MM.1S (cell line): ENCODE measurements around the gene PPP1R8.

Source experiments
- DNase-seq: peaks from one replicate; pipeline ENCODE4 v3.0.0-alpha.2; 2015
- H2AFZ ChIP-seq: fragments of 300-600 bp; sonication (generic); 2 replicates; pipeline ENCODE4 v1.6.0; 2016; ENCODE audit warnings: antibody characterized with exemption, low read length
- H3F3A ChIP-seq: fragments of 300-600 bp; sonication (generic); 2 replicates; pipeline ENCODE4 v1.6.1; 2016; ENCODE audit warnings: mild to moderate bottlenecking, antibody characterized with exemption, low read length, moderate library complexity, mixed read lengths; ENCODE audit not compliant: insufficient read depth
- H3K27ac ChIP-seq: fragments of 300-600 bp; sonication (generic); 2 replicates; pipeline ENCODE4 v1.5.1; 2016; ENCODE audit warnings: mild to moderate bottlenecking, low read length
- H3K27me3 ChIP-seq: fragments of 300-600 bp; sonication (generic); replicated peaks from 2 replicates; pipeline ENCODE4 v1.6.0; 2016; ENCODE audit warnings: low read length; ENCODE audit not compliant: insufficient read depth
- H3K36me3 ChIP-seq: fragments of 300-600 bp; sonication (generic); replicated peaks from 2 replicates; pipeline ENCODE4 v1.6.1; 2016; ENCODE audit warnings: mild to moderate bottlenecking, low read length, mixed read lengths; ENCODE audit not compliant: insufficient read depth
- H3K4me1 ChIP-seq: fragments of 300-600 bp; sonication (generic); 2 replicates; pipeline ENCODE4 v1.6.1; 2016; ENCODE audit warnings: low read length, mixed read lengths
- H3K4me2 ChIP-seq: fragments of 300-600 bp; sonication (generic); 2 replicates; pipeline ENCODE4 v1.6.0; 2016; ENCODE audit warnings: low read depth, low read length
- H3K4me3 ChIP-seq: fragments of 300-600 bp; sonication (generic); 2 replicates; pipeline ENCODE4 v1.5.1; 2016; ENCODE audit warnings: low read length, mixed read lengths
- H3K79me2 ChIP-seq: fragments of 300-600 bp; sonication (generic); 2 replicates; pipeline ENCODE4 v1.6.1; 2016; ENCODE audit warnings: mixed run types, low read length, mixed read lengths
- H3K9ac ChIP-seq: fragments of 300-600 bp; sonication (generic); 2 replicates; pipeline ENCODE4 v1.6.1; 2016; ENCODE audit warnings: low read length, mixed read lengths
- H3K9me2 ChIP-seq: fragments of 300-600 bp; sonication (generic); replicated peaks from 2 replicates; pipeline ENCODE4 v1.6.1; 2016; ENCODE audit warnings: mild to moderate bottlenecking, low read length, mixed read lengths; ENCODE audit not compliant: insufficient read depth
- H3K9me3 ChIP-seq: fragments of 300-600 bp; sonication (generic); replicated peaks from 2 replicates; pipeline ENCODE4 v1.6.1; 2016; ENCODE audit warnings: mild to moderate bottlenecking, low read length, mixed read lengths; ENCODE audit not compliant: insufficient read depth
- H4K20me1 ChIP-seq: fragments of 300-600 bp; sonication (generic); 2 replicates; pipeline ENCODE4 v1.6.1; 2016; ENCODE audit warnings: mild to moderate bottlenecking, low read length, moderate library complexity, mixed read lengths; ENCODE audit not compliant: insufficient read depth
- EZH2 ChIP-seq: fragments of 300-600 bp; sonication (generic); optimal IDR thresholded peaks from 2 replicates; pipeline ENCODE3; 2017; ENCODE audit warnings: low read depth, mild to moderate bottlenecking, antibody characterized with exemption, low read length, mixed read lengths
- EZH2phosphoT487 ChIP-seq: fragments of 300-600 bp; sonication (generic); IDR thresholded peaks from 2 replicates; pipeline ENCODE4 v1.6.1; 2018; ENCODE audit warnings: antibody characterized with exemption, low read length
- TF ChIP-seq, protein P1 (sequence below): fragments of 300-600 bp; sonication (generic); IDR thresholded peaks from 2 replicates; pipeline ENCODE4 v1.5.1; 2016; ENCODE audit warnings: antibody characterized with exemption, low read length, mixed read lengths

PPP1R8 gene

DNA sequence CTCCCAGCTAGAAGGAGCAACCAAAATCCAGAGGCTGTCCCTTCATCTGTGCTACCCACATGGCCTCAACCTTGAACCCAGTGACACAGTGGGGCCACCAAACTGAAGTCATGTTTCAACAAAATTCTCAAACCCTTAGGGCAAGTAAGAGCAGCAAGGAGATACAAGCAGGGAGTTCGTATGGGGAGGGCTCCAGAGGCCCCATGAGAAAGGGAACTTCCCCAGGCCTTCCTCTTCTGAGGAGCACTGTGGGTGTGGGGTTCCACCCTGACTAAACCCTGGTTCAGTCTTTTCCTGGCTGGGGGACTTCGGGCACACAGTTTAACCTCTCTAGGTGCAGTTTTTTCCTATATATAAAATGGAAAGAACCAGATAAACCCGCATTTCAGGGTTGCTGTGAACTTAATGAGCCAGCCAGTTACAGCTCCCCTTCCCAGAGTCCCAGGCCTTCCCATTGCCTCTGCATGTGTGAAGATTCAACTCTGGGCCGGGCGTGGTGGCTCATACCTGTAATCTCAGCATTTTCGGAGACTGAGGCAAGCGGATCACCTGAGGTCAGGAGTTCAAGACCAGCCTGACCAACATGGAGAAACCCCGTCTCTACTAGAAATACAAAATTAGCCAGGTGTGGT is 33.8 kb downstream of the PPP1R8 start:
- no peak overlapping the region for H3K4me2 ChIP-seq
- no peak overlapping the region for H2AFZ ChIP-seq
- no peaks in the 10 kb centered on the region for H4K20me1 ChIP-seq
- no peaks in the 10 kb centered on the region for H3K27me3 ChIP-seq
- no peak overlapping the region for H3K4me3 ChIP-seq
- H3K9me2 ChIP-seq = no peaks in the 10 kb centered on the region
- no peaks in the 10 kb centered on the region for H3K79me2 ChIP-seq
- H3K4me1 ChIP-seq = peaks cover 7% of the 10 kb centered on the region
- no peaks in the 10 kb centered on the region for H3K36me3 ChIP-seq
- no peak for DNase-seq
- no peaks in the 10 kb centered on the region for H3K9me3 ChIP-seq
- H3F3A ChIP-seq = no peaks in the 10 kb centered on the region
- no peak overlapping the region for H3K9ac ChIP-seq
- H3K27ac ChIP-seq = no peak overlapping the region
- TF ChIP-seq, protein P1, sequence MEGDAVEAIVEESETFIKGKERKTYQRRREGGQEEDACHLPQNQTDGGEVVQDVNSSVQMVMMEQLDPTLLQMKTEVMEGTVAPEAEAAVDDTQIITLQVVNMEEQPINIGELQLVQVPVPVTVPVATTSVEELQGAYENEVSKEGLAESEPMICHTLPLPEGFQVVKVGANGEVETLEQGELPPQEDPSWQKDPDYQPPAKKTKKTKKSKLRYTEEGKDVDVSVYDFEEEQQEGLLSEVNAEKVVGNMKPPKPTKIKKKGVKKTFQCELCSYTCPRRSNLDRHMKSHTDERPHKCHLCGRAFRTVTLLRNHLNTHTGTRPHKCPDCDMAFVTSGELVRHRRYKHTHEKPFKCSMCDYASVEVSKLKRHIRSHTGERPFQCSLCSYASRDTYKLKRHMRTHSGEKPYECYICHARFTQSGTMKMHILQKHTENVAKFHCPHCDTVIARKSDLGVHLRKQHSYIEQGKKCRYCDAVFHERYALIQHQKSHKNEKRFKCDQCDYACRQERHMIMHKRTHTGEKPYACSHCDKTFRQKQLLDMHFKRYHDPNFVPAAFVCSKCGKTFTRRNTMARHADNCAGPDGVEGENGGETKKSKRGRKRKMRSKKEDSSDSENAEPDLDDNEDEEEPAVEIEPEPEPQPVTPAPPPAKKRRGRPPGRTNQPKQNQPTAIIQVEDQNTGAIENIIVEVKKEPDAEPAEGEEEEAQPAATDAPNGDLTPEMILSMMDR = no peak
- TF ChIP-seq EZH2 = no peak
- no peak for TF ChIP-seq EZH2phosphoT487

DNA sequence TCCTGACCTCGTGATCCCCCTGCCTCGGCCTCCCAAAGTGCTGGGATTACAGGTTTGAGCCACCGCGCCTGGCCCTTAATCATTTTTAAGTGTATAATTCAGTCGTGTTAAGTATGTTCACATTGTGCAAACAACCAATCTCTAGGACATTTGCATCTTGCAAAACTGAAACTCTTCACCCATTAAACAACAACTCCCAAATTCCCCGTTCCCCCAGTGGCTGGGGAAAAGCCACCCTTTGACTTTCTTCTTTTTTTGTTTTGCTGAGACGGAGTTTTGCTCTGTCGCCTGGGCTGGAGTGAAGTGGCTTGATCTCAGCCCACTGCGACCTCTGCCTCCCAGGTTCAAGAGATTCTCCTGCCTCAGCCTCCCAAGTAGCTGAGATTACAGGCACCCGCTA is 35.2 kb downstream of the PPP1R8 start:
- Histone ChIP-seq H4K20me1 (no peaks in the 10 kb centered on the region), H3K9me3 (no peaks in the 10 kb centered on the region), H3K9ac (no peak overlapping the region), H3F3A (no peaks in the 10 kb centered on the region), H3K36me3 (no peaks in the 10 kb centered on the region), H3K79me2 (no peaks in the 10 kb centered on the region), H3K27me3 (no peaks in the 10 kb centered on the region), H3K4me3 (no peak overlapping the region), H3K9me2 (no peaks in the 10 kb centered on the region), H2AFZ (no peak overlapping the region), H3K4me1 (peaks cover 11% of the 10 kb centered on the region), H3K27ac (no peak overlapping the region), H3K4me2 (no peak overlapping the region)
- DNase-seq = no peak
- TF ChIP-seq, protein P1 = no peak
- no peak for TF ChIP-seq EZH2phosphoT487
- TF ChIP-seq EZH2 = no peak

DNA sequence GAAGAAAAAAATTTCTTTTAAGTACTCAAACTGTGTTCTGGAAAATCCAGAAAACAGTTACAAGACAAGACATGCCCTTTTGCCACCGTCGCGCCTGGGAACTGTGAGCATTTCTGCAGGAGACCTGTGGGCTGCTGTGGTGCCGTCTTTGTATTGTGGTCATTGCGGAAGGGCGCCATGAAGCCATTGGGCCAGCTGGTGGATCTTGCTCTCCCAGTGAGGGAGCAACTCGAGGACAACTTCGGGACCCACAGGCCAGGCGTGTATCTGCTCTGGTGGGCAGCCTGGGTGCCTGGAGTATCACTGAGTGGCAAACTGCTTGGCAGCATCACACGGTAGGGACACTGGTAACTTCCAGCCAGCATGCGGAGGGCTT is 38.0 kb downstream of the PPP1R8 start:
- TF ChIP-seq EZH2 (no peak), EZH2phosphoT487 (no peak)
- TF ChIP-seq, protein P1 = no peak
- Histone ChIP-seq H4K20me1 (no peaks in the 10 kb centered on the region), H3F3A (no peaks in the 10 kb centered on the region), H3K27me3 (no peaks in the 10 kb centered on the region), H3K27ac (no peak overlapping the region), H3K4me3 (no peak overlapping the region), H3K36me3 (no peaks in the 10 kb centered on the region), H3K9me2 (no peaks in the 10 kb centered on the region), H2AFZ (peak overlapping the region; percentile 49), H3K4me2 (no peak overlapping the region; the same call in 1 of the 2 replicates), H3K9ac (no peak overlapping the region), H3K9me3 (no peaks in the 10 kb centered on the region), H3K4me1 (peaks cover 11% of the 10 kb centered on the region), H3K79me2 (no peaks in the 10 kb centered on the region)
- no peak for DNase-seq
